ENCODE data around the gene ADAMTS8.

Gene ADAMTS8

GRCh38 chr11:130409594-130410388 is 18.6 kb downstream of the ADAMTS8 start:
- peaks cover 0 to 5% of the 10 kb centered on the region in 2 donors for H3K4me1 Mint-ChIP-seq
- DNase-seq, result no peak
- H3K27ac Mint-ChIP-seq, result no peak overlapping the region

GRCh38 chr11:130408901-130409300 is 19.5 kb downstream of the ADAMTS8 start:
- Mint-ChIP-seq H3K4me3 (no peak overlapping the region), H3K4me1 (no peaks in the 10 kb centered on the region), H3K27ac (no peak overlapping the region), H3K9me3 (no peaks in the 10 kb centered on the region), H3K27me3 (peaks cover 33 to 44% of the 10 kb centered on the region in 2 donors), H3K36me3 (no peaks in the 10 kb centered on the region)
- DNase-seq (no peak), ATAC-seq (replicated peaks) (no peak)

More at GRCh38 chr11:130409594-130410388, 18.6 kb downstream of the ADAMTS8 start:
- peaks cover 33 to 44% of the 10 kb centered on the region in 2 donors for H3K27me3 Mint-ChIP-seq
- no peak overlapping the region for H3K4me3 Mint-ChIP-seq
- H3K9me3 Mint-ChIP-seq, result no peaks in the 10 kb centered on the region
- no peak for ATAC-seq (replicated peaks)
- H3K36me3 Mint-ChIP-seq, result no peaks in the 10 kb centered on the region

GRCh38 chr11:130408401-130408890 is 20.0 kb downstream of the ADAMTS8 start:
- H3K4me1 Mint-ChIP-seq, result no peaks in the 10 kb centered on the region
- no peak for DNase-seq
- no peak for ATAC-seq (replicated peaks)
- H3K36me3 Mint-ChIP-seq, result no peaks in the 10 kb centered on the region
- H3K9me3 Mint-ChIP-seq, result no peaks in the 10 kb centered on the region
- H3K27me3 Mint-ChIP-seq, result peaks cover 32 to 49% of the 10 kb centered on the region in 2 donors
- no peak overlapping the region for H3K4me3 Mint-ChIP-seq
- H3K27ac Mint-ChIP-seq, result no peak overlapping the region

GRCh38 chr11:130407978-130408377 is 20.4 kb downstream of the ADAMTS8 start:
- Mint-ChIP-seq H3K4me1 (no peaks in the 10 kb centered on the region), H3K36me3 (no peaks in the 10 kb centered on the region)
- DNase-seq, result no peak

DNA sequence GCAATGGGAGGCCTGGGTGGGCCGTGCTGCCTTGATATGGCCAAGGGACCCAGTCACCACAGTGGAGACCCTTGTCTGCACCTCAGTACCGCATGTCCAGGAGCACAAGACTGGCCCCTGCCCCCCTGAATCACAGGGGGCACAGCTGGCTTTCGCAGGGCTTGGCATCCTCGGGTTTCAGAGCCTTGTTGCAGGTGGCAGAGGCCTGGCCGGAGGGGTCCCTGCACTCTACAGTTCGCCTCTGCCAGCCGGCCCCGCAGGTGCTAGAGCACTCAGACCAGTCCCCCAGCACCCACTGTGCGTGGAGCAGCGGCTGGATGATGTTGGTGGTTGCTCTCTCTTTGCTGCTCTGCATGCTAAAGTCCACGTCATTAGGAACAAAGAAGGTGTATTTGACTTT is 23.0 kb downstream of the ADAMTS8 start:
- no peak overlapping the region for H3K27ac Mint-ChIP-seq
- H3K9me3 Mint-ChIP-seq, result no peaks in the 10 kb centered on the region
- H3K36me3 Mint-ChIP-seq, result no peaks in the 10 kb centered on the region
- peaks cover 10% of the 10 kb centered on the region in 2 donors for H3K4me1 Mint-ChIP-seq
- H3K4me3 Mint-ChIP-seq, result no peak overlapping the region
- ATAC-seq (replicated peaks), result no peak
- peaks cover 42 to 64% of the 10 kb centered on the region in 2 donors for H3K27me3 Mint-ChIP-seq
- DNase-seq, result no peak

More at GRCh38 chr11:130407978-130408377, 20.4 kb downstream of the ADAMTS8 start:
- Mint-ChIP-seq H3K9me3 (no peaks in the 10 kb centered on the region), H3K27ac (no peak overlapping the region), H3K4me3 (no peak overlapping the region), H3K27me3 (peaks cover 36 to 54% of the 10 kb centered on the region in 2 donors)
- no peak for ATAC-seq (replicated peaks)

DNA sequence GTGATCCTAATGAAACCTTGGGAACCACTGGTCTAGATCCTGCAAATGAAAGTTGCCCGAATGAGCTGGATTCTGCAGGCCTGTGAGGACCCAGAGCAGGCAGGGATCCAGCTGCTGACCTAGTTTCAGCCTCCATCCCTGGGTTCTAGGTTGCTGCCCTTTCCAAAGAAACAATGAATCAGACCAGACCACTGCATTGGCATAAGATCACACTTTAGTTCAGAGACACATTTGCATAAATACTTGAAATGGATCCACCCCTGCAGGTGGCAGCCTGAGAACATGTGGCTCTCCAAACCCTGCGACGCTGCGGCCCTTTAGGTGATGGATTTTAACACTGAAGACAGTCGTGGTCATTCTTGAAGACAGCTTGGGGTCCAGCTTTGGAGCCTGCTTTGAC is 23.7 kb downstream of the ADAMTS8 start:
- H3K4me3 Mint-ChIP-seq, result no peak overlapping the region
- H3K36me3 Mint-ChIP-seq, result no peaks in the 10 kb centered on the region
- DNase-seq, result no peak
- H3K9me3 Mint-ChIP-seq, result no peaks in the 10 kb centered on the region
- ATAC-seq (replicated peaks), result no peak
- H3K4me1 Mint-ChIP-seq, result peaks cover 16% of the 10 kb centered on the region in 2 donors
- H3K27ac Mint-ChIP-seq, result no peak overlapping the region
- peaks cover 42 to 66% of the 10 kb centered on the region in 2 donors for H3K27me3 Mint-ChIP-seq

DNA sequence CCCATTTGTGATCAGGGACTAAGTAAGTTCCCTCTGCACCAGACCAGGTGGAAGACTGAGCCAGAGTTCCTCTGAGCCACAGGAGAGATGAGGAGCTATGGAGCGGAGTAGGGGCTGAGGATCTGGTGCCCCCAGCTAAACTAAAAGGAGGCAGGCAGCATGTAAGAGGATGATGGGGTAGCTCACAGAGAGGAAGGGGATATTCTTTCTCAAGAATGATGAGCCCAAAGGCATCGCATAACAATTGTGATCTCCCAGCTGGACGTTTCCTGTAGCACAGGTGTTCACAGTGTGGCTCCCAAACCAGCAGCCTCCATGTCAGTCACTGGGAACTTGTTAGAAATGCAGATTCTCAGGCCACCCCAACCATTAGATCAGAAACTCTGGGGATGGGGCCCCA is 24.4 kb downstream of the ADAMTS8 start:
- DNase-seq, result no peak
- peaks cover 37 to 65% of the 10 kb centered on the region in 2 donors for H3K27me3 Mint-ChIP-seq
- no peak for ATAC-seq (replicated peaks)
- no peaks in the 10 kb centered on the region for H3K9me3 Mint-ChIP-seq
- H3K27ac Mint-ChIP-seq, result no peak overlapping the region
- peaks cover 16% of the 10 kb centered on the region in 2 donors for H3K4me1 Mint-ChIP-seq
- no peak overlapping the region for H3K4me3 Mint-ChIP-seq
- H3K36me3 Mint-ChIP-seq, result no peaks in the 10 kb centered on the region

DNA sequence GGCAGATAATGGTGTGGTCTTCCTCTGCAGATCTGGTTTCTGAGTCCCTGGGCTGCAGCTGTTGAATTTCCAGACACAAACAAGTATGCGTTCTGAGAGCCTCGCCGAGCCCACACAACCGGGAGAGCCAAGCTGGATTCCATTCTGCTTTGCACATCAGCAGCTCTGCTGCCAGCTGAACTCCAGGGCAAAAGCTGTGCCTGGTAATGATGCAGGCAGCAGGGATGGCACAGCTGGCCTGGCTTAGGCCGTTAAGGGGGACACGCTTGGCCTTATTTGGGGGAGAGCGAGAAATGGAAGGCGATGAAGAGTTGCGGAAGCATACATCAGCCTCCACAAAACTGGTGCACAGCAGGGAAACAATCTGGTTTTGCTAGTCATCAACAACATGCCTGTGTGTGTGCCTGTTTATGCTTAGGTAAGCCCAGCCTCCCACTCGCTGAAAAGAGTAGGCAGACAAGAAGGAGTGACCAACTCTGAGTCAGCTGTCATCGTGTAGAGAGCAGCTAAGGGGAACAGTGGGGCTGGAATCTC is 25.1 kb downstream of the ADAMTS8 start:
- peaks cover 16% of the 10 kb centered on the region in 2 donors for H3K4me1 Mint-ChIP-seq
- DNase-seq (no peak), ATAC-seq (replicated peaks) (no peak)
- H3K36me3 Mint-ChIP-seq, result no peaks in the 10 kb centered on the region
- H3K27ac Mint-ChIP-seq, result no peak overlapping the region
- peaks cover 35 to 63% of the 10 kb centered on the region in 2 donors for H3K27me3 Mint-ChIP-seq
- no peaks in the 10 kb centered on the region for H3K9me3 Mint-ChIP-seq
- no peak overlapping the region for H3K4me3 Mint-ChIP-seq

DNA sequence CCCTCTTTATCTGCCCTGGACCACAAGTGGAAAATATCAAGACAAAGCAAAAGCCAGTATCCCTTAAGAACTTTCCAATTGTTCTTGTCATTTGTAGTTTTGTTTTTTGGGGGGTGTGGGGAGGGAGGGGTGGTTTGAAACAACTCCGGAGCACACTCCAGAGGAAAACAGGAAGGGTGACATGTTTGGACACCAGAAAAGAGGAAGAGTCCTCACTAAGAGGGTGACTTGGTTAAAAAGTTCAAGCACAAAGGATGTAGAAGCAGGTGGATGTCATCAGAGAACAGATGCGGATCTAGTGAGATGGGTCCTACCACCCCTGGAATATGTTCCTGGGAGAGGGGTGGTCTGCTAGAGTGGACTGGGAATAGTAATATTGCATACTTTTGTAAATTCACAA is 25.8 kb downstream of the ADAMTS8 start:
- DNase-seq (no peak), ATAC-seq (replicated peaks) (no peak)
- H3K9me3 Mint-ChIP-seq, result no peaks in the 10 kb centered on the region
- no peaks in the 10 kb centered on the region for H3K36me3 Mint-ChIP-seq
- peaks cover 41 to 63% of the 10 kb centered on the region in 2 donors for H3K27me3 Mint-ChIP-seq
- H3K27ac Mint-ChIP-seq, result no peak overlapping the region
- no peak overlapping the region for H3K4me3 Mint-ChIP-seq
- H3K4me1 Mint-ChIP-seq, result peaks cover 20 to 22% of the 10 kb centered on the region in 2 donors

GRCh38 chr11:130400781-130401483 is 27.5 kb downstream of the ADAMTS8 start:
- no peak for DNase-seq

GRCh38 chr11:130399196-130399595 is 29.2 kb downstream of the ADAMTS8 start:
- Mint-ChIP-seq H3K27ac (no peak overlapping the region), H3K27me3 (peaks cover 54 to 61% of the 10 kb centered on the region in 2 donors)

More at GRCh38 chr11:130400781-130401483, 27.5 kb downstream of the ADAMTS8 start:
- H3K27ac Mint-ChIP-seq, result no peak overlapping the region
- peaks cover 22 to 29% of the 10 kb centered on the region in 2 donors for H3K4me1 Mint-ChIP-seq
- ATAC-seq (replicated peaks), result no peak
- H3K9me3 Mint-ChIP-seq, result no peaks in the 10 kb centered on the region
- no peaks in the 10 kb centered on the region for H3K36me3 Mint-ChIP-seq
- H3K4me3 Mint-ChIP-seq, result no peak overlapping the region
- H3K27me3 Mint-ChIP-seq, result peaks cover 50 to 69% of the 10 kb centered on the region in 2 donors

DNA sequence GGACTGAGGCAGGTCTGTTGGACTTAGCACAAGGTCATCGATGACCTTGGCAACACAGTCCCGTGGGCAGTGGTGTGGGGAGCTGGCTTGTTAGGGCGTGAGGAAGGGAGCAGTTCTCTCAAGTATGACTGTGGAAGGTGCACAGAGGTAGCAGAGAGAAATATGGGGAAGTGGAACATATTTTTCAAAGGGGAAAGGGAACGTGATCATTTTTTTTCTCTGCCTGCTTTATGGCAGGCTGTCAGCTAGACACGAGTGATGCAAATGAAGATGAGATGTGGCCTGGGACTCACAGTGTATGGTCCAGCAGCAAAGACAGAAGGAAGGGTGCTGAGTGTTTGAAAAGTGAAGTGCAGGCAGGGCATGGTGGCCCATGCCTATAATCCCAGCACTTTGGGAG is 30.6 kb downstream of the ADAMTS8 start:
- H3K9me3 Mint-ChIP-seq, result no peaks in the 10 kb centered on the region
- no peak for DNase-seq
- H3K27ac Mint-ChIP-seq, result no peak overlapping the region
- H3K4me1 Mint-ChIP-seq, result peaks cover 22 to 29% of the 10 kb centered on the region in 2 donors
- peak; percentile 65 to 74 for ATAC-seq (replicated peaks)
- H3K36me3 Mint-ChIP-seq, result no peaks in the 10 kb centered on the region
- no peak overlapping the region for H3K4me3 Mint-ChIP-seq
- peaks cover 50 to 53% of the 10 kb centered on the region in 2 donors for H3K27me3 Mint-ChIP-seq

More at GRCh38 chr11:130399196-130399595, 29.2 kb downstream of the ADAMTS8 start:
- ATAC-seq (replicated peaks) (no peak), DNase-seq (no peak)
- Mint-ChIP-seq H3K9me3 (no peaks in the 10 kb centered on the region), H3K4me3 (no peak overlapping the region), H3K36me3 (no peaks in the 10 kb centered on the region), H3K4me1 (peaks cover 22 to 29% of the 10 kb centered on the region in 2 donors)

DNA sequence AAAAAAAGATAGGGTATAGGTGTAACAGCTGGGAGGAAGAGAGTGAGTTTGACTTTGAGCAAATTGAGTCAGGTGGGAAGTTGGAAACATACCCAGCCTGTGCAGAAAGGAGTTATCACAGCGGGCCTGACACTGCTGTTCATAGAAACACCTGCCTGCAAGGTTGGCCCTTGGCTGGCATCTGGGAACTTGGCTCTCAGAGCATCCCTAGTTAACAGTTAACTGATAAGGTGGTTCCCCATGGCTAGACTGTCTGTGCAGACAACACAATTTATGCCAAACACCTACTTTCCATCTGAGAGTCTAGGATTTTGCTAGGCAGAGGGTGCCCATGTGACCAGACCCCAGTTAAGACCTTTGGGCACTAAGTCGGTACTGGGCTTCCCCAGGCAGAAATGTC is 31.4 kb downstream of the ADAMTS8 start:
- H3K27me3 Mint-ChIP-seq, result peaks cover 45 to 47% of the 10 kb centered on the region in 2 donors
- DNase-seq (no peak), ATAC-seq (replicated peaks) (peak; percentile 43 to 55)
- no peaks in the 10 kb centered on the region for H3K36me3 Mint-ChIP-seq
- no peak overlapping the region for H3K27ac Mint-ChIP-seq
- peaks cover 20 to 29% of the 10 kb centered on the region in 2 donors for H3K4me1 Mint-ChIP-seq
- H3K4me3 Mint-ChIP-seq, result no peak overlapping the region
- H3K9me3 Mint-ChIP-seq, result no peaks in the 10 kb centered on the region

DNA sequence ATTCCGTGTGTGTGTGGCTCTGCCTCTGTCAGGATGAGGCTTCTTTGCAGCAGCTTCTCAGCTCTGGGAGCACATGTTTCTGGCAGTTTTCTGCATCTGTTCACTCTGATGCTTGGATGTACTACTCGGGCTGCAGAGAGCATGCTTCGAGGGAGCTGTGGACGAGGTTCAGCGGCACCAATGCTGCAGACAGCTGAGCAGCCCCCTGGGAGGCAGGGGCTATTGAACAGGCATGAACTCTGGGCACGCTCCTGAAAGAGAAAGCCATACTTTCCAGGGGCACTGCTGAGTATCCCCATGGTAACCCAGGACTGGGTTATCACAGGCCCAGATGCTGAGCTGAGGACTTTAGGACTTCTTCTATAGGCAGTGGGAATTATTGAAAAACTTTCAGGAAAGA is 33.8 kb downstream of the ADAMTS8 start:
- H3K4me3 Mint-ChIP-seq, result no peak overlapping the region
- no peak for ATAC-seq (replicated peaks)
- H3K27ac Mint-ChIP-seq, result no peak overlapping the region
- H3K36me3 Mint-ChIP-seq, result no peaks in the 10 kb centered on the region
- DNase-seq, result no peak
- H3K27me3 Mint-ChIP-seq, result peaks cover 23 to 40% of the 10 kb centered on the region in 2 donors
- H3K9me3 Mint-ChIP-seq, result no peaks in the 10 kb centered on the region
- H3K4me1 Mint-ChIP-seq, result peaks cover 7 to 14% of the 10 kb centered on the region in 2 donors

All from stimulated activated naive B cell treated with anti-CD40 and anti-IgM and Interleukin-4, amounts not matched to agents 10 μg/mL and 1 μg/mL and 100 μg/mL, for 72 hours (primary cell).